HG02852 (cell line): ENCODE results near the gene DAB2.
"Not testable (repeated sequence)": the region's sequence is repeated elsewhere in the genome, so short reads cannot be mapped to it uniquely, and the experiment has no call there.

Source experiments
- ATAC-seq: cut with Tn5 transposase; IDR thresholded peaks from one replicate; pipeline ENCODE4 v1.9.1; 2021; ENCODE audit warnings: mild to moderate bottlenecking, moderate library complexity; ENCODE audit not compliant: unreplicated experiment

Gene DAB2

DNA sequence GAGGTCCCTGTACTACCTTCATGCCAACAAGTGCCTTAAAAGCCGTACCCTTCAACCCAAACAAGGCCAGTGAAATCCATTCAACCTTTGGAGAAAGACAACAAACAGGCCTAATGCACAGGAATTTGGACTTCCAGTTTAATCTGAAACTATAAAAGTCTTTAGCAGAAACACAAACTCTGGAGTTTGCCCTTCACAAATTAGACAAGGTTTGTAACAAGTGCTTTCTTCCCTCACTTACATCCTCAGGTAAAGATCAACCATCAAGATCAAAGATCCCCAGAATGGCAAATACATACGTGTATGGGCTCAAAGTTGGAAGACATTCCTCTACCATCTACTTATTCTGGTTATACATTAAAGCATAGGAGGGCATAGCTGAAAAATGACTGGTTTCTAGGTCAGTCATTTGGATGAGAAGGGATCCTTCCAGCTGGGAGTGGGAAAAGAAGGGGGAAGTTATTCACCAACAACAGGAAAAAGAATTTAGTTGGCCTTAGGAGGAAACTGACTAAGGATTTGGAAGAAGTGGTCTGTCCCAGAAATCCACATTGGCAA is 2.0 kb downstream of the DAB2 start:
- no peak for ATAC-seq

DNA sequence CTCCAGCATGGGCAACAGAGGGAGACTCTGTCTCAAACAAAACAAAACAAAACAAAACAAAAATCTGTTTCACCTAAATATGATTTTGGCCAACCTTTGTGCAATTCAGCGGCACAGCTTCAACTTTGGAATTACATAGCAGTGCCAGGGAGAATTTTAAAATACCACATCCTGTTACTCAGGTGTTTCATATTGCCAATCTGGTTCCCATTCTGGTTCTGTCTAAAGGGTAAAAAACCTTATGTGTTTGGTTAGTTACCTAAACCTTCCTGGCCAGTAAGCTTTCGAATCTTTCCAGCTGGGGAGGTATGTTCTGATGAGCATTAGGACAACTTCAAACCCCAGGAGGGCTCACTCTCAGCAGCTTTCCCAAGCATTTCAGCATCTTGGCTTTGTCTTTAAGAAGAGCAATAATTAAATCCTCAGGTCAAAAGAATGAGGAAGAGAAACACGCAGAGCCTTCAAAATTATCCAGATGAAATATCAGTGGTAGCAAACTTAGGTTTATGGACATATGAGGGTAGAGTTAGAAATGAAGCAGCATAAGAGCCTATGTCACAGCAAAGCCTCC is 2.7 kb downstream of the DAB2 start:
- no peak for ATAC-seq

DNA sequence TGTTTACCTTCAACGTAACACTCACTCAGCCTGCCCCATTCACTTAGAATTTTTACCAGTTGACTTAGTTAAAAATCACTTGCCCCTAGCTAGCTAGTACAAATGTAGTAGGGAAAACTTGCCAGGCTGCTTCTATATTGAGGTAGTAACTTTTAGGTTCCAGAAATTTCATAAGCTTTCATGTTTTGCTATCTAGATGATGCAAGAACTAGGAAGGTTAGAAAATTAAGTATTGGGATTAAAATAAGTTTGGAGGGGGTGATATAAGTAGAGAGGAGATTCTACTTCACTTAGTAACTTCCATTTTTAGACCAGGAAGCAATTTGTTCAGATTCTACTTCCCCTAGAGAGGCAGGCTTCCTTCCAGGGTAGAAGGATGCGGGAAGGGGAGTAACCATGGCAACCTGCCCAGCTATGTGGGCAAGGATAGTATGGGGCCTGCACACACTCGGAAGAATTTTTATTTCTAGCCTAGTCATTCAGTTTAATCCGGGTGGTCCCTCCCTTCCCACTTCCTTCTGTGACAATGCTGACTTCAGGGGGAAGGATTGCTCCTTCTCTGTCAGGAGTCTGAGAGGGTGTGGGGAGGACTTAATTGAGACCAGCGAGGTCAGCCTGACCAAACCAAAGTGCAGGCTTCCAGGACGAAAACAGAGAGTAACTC is 4.2 kb downstream of the DAB2 start:
- ATAC-seq: no peak

DNA sequence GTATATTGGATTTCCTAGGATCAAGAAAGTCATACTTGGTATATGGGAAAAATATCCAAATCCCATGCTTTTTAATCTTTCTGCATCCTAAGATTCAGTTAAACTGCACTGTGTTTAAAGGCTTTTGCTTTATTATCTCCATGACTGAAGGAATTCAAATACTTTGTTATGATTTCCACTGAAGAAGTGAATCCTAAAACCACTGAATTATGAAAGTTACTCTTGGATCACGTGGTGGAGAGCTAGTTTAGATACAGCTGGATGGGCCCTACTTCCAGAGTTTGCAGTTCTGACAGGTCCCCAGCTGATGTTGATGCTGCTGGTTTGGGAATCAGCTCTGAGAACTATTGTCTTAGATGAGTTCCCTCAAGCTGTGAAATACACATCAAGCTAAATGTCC is 5.0 kb downstream of the DAB2 start:
- ATAC-seq: no peak

DNA sequence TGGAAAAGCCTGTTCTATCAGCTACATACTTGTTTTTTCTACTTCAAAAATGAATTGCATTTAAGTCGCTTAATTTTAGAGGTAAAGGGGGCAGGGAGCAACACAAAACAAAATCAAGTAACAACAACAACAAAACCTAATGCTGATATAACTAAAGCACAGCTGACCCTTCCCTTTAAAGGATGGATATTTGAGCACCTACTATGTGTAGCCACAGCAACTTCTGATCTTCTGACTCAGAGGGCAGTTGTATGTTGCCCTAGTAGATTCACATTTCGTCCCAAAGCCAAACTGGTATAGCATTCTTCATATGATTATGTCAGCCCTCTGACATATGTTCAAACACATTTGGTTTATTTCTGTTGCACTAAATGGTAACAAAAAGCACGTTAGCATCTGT is 6.8 kb downstream of the DAB2 start:
- ATAC-seq: no peak

DNA sequence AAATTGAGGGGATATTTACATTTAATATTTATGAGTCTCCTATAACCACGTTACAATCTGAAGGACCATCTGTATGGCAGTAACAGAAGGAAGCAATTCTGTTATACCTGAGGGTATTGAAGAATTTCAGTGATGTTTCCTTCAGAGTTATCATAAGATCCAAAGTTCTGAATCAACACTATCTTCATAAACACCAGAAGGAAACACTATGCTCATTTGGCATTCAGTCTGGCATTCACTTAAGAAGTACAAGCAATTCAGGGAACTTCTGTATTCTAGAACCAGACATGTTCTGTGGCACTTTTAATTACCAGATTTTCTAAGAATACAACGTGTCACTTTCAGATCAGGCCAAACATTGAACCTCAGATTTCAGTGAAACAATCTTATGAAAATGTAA is 9.6 kb downstream of the DAB2 start:
- no peak for ATAC-seq

DNA sequence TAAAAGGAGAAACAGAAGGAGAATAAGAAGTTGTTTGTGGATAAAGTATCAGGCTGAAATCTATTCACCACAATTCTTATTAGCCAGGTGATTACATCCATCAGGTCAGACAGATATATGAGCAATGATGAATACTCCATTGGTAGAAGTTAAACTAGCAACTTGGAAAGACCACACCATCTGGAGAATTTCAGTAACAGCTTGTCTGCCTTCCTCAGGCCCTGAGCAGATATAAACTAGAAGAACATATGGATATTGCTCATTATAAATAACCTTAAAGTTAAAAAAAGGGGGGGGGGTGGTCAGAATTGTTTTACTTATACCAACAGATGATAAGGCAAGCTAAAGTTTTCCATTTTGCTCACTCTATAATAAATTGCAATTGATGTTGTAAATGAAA is 10.4 kb downstream of the DAB2 start:
- ATAC-seq: no peak

DNA sequence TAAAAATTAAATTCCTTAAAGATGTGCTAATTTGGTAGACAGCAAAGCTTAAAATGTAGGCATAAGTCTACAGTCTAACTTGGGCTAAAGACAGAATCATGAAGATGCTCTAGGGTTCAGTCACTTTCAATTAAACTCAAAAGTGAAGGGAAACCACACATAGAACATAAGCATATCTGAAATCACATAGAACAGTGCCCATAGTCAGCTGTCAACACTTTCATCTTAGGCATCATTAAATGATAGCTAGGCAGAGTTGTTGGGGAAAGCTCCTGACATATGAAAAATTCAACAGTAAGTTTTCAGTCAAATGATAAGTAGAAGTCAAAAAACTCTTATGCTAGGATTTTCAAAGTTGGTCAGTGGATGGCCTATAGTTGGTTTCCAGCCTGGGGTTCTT is 11.0 kb downstream of the DAB2 start:
- no peak for ATAC-seq

DNA sequence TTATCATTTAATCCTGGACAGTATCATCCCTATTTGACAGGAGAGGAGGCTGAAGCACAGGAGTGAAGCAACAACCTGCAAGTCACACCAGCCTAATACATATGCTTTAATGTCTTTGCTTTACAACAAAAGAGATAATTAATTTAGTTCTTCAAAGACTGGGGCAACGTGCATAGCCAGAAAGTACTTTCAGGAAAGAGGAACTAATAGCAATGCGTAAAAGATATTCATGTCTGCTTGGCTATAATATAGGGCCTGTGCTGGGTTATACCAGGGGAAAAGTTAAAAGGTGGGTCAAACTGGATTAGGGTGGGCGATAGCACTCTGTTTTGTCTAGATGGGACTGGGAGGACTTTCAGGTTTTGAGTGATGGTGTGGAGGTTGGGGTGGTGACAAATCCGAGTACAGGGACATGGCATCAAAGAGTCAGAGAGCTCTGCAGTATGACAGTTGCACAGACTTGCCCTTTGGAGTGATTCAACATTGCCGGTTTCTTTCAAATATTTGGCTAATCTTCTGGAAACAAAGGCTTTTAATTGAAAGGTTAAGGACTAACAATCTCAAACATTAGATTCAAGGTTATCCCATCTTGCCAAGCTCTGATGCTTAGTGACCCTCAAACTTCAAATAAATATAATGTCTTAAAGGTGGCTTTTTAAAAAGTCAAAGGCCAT is 11.9 kb downstream of the DAB2 start:
- ATAC-seq: no peak

DNA sequence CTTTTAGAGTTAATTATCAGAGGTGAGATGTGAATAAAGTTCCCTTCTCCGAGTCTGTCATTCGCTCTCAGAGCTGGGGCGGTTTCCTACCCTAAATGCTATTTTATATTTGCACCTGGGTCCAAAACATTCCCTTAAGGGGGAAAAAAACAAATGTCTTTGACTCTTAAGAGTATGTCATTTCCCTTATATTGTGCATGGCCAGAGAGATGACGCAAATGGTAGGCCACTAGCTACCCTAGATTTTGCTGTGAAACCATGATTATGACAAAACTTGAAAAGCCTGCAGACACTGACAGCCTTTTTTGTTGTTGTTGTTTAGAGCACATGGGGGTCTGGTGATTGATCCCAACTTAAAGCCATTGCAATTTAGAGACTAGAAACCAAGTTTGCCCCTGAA is 12.8 kb downstream of the DAB2 start:
- ATAC-seq: no peak

DNA sequence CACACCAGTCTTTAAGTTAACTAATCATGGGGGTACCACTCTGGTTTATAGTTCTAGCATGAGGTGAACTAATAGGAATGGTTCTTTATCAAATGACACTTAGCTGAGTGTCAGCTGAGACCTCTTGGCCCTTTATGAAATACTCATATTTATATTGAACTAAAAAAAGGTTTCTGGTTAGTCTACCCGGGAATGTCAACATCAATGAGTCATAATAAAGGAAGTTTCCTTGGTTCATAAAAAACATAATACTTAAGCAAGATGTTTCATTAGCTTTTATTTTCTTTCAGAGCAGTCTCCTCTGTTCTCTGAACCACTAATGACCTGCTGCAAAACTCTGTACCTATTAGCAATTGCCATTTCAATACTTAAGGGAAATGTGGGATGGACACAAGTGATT is 13.7 kb downstream of the DAB2 start:
- ATAC-seq: no peak

DNA sequence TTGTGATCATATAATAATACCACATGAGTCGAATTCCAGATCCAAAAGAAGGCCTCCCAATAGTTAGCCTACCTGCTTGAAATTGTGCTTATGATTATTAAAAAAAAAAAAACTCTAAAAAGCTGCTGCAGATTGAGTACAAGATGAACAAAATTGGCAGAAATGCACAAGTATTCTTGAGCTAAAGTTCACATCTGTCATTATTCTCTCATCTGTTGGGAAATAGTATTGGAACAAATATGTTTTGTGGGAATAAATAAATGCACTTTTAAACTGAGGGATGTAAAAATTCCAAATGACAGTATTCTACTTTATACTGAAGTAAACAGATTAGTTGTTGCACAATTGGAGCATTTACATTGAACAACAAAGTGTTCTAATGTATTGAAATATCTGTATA is 15.7 kb downstream of the DAB2 start:
- no peak for ATAC-seq

DNA sequence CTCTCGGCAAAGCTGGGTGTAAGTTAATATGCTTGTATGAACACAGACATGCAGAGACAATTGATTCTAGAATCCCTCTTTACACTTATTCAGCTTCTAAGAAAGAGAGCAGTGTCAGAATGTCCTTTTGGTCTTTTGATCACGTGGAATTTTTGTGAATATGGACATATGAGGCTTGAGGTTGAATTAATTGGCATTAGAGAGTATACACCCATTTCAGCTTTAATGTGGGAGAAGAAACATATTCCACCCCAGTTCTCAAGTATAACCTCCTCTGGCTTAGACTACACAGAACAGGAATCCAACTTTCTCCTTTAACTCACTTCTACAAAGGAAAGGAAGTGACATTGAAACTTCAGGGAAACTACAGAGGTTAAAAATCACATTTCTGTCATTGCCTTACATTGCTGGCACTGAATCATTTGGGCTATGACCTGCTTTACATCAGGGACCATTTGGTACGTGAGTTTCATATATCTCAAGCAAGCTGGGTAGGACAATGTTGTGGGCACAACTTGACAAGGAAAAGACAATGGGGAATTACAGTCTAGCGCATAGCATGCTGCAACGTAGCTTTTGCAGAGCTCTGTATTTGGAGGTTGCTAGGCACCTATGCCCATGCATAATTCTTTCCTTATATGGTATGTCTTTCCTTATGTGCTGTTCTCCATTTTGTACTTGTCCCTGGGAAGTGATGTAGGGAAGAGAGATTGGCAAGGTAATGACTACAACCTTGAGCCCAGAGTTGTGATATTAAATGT is 19.5 kb downstream of the DAB2 start:
- ATAC-seq: no peak

DNA sequence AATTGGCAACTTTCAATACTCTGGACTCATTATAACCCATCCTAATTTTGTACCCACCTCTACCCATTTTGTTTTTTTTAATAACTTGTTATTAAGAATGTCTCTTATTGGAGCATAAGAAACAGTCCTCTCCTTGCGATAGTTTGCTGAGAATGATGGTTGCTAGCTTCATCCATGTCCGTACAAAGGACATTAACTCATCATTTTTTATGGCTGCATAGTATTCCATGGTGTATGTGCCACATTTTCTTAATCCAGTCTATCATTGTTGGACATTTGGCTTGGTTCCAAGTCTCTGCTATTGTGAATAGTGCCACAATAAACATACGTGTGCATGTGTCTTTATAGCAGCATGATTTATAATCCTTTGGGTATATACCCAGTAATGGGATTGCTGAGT is 21.0 kb downstream of the DAB2 start:
- ATAC-seq: not testable (repeated sequence)

DNA sequence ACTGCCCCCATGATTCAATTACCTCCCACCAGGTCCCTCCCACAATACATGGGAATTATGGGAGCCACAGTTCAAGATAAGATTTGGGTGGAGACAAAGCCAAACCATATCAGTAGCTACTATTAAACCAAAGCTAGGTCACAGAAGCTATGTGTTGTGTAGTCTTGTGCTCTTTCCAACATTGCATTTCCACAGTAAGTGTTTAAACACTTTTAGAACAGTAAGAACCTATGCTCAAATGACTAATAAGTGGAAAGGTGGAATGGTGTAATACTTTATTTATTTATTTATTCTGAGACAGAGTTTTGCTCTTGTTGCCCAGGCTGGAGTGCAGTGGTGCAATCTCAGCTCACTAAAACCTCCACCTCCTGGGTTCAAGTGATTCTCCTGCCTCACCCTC is 22.6 kb downstream of the DAB2 start:
- not testable (repeated sequence) for ATAC-seq

DNA sequence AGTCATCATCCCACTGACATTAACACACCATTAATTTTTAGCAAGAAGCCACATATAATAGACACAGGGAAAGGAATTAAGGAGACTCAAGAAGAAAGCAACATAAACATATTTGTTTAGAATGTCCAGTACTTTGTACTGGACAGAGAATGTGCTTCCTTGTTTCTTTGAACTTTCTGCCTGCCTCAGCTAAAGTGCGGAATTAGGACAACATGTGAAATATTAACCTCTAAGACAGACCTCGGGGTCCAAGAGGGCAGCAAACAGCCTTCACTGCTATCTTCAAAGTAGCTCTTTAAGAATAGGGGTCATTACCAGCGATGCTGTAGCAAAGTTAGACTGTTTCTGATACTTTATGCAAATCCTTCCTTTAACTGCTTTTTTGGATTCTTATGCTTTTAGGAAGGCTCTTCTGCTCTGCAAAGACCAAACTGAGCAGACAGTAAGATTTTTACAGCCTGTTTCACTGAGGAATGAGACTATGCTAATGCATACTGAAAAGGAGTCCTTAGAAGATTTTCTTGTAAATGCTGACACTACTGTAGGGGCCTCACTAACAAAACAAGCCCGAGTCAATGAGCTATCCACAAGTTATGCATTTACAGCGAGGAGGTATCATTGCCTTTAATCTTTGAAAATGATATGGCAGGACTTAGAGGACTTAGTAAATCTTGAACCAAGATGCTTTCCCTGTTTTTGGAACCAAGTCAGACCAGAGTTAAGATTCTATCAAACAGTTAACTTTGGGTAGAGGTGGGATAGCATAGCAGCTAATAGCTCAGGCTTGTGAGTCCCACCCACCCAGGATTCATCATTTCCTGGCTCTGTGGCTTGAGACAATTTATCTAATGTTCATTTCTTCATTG is 23.8 kb downstream of the DAB2 start:
- no peak for ATAC-seq

DNA sequence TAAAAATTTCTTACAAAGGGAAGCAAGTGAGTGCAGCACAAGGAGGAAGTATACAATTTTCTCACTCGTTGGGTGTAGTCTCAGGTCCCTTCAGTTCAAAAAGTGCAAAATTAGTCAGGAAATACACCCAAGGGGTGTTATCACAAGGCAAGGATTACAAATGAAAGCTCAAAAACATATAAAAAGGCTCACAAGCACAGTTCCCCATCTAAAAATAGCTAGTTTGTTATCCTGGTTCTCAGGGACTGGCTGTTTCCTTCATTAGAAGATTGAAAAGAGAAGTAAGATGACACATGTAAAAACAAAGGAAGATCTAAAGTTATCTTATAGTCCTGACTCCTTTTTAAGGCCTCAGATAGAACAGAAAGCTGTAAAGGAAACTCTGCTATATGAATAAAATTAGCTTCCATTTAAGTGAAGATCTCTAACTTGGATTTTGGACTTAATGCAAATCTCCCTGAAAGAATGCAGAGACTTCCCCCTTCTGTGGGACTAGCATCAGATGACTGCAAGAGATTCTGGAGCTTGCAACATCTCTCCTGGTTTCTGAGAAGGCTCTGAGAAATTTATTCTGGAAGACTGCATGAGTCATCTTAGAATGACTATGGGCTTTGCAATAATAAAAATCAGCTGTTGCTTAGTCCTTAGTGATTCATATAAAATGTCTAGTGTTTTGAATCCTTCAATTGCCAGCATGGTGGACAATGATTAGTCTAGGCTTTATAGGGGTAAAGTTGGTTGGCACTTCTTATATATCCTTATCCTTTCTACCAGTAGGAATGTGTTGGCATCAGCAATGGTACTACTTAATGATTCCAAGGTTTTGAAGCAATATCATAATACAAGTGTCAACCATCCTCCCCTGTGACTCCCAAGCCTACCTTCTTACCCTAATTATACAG is 25.4 kb downstream of the DAB2 start:
- ATAC-seq: no peak

DNA sequence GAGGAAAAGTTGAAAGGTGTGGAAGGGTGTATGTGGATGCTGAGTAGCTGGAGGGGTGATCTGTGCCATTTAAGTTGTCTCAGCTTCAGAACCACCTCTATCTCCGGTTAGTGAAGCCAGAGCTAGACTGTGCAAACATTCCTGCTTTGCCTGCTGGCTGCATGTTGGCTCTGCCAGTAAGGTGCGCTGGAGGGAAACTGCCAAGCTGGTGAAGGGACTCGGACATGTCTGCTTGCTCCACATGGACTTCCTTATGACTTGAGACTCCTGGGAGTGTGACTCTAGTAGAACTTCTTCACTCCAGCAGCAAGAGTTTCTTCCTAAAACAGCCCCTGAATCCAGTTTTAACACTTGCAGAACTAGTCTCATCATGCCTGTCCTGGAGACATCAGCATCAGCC is 27.9 kb downstream of the DAB2 start:
- no peak for ATAC-seq

DNA sequence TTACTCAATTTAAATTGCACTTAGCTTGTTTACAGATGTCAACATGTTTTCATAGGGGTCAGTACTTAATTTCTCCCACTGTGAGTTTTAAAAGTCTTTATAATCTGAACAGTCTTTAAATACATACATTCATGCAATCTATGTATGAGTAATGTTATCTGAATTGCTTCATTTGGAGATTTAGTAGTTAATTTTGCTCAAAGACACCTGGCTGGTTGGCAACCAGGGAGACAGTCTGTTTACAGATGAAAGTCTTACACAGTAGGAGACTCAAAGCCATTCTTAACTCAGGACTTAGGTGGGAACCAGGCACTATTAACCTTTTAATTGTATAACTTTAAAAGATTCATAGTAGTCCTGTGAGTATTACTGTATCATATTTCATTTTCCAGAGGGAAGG is 29.3 kb downstream of the DAB2 start:
- ATAC-seq: no peak

DNA sequence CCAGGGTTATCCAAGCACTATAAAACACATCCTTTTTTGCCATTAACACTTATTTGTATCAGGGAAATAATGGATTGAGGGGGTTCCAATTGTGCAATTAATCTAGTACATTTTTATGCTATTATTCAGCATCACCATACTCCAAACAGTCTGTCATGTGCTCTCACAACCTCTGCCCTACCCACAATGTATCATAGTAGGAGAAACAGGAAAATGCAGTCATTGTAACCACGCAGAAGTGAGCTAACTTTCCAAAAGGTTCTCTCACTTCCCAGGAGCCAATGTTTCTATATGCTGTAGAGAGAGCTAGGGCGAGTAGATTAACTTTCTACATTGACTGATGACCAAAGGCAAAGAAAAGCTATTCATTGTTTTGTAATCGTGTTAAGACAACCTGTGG is 29.8 kb downstream of the DAB2 start:
- no peak for ATAC-seq
